HepG2 (cell line): ENCODE data around the gene FOXK2. TPM values are rescaled to one million over a fixed set of nuclear protein-coding genes. Genes with fewer than 3 reads are reported as not detected.

Experiments used
- ATAC-seq: fragments of 200-7000 bp; cut with Tn5 transposase; 3 replicates; pipeline ENCODE4 v1.9.1; 2020; ENCODE audit warnings: mild to moderate bottlenecking, moderate library complexity
- BruUV-seq: library from RNA; stranded (reverse); fragments of 400-500 nt; replicated peaks from 2 replicates; lab custom pipeline; 2021; lab: Mats Ljungman, UMichigan
- CTCF ChIA-PET: fragments of 300-600 bp; formaldehyde crosslinking; extraction: SDS; loops from one replicate; lab custom pipeline; 2021; ENCODE audit warnings: low total read pairs, inconsistent platforms, low intra/inter-chr PET ratio; lab: Yijun Ruan, JAX
- POLR2A ChIA-PET: fragments of 350-600 bp; sonication (Branson Sonifier 250); formaldehyde crosslinking; loops from one replicate; lab custom pipeline; 2020; ENCODE audit warnings: antibody characterized with exemption, inconsistent platforms; lab: Yijun Ruan, JAX
- DNase-seq: peaks from one replicate; pipeline ENCODE4 v3.0.0-alpha.2; 2015; ENCODE audit warnings: low spot score
- FAIRE-seq: peaks from 3 replicates; lab custom pipeline; 2011; peaks lifted over from hg19 to GRCh38; lab: Jason Lieb, UNC
- H2AFZ ChIP-seq: one replicate; pipeline ENCODE4 v1.6.1; 2011; ENCODE audit warnings: low read length, inconsistent platforms
- H3K27ac ChIP-seq: fragments of 300-600 bp; 3 replicates; pipeline ENCODE4 v1.8.0; 2011; ENCODE audit warnings: mixed run types, mild to moderate bottlenecking, mixed read lengths, low read length, inconsistent platforms; ENCODE audit not compliant: insufficient read depth; ENCODE audit errors: extremely low read length
- H3K27me3 ChIP-seq, 2 experiments: fragments of 200-600 bp in 1 of 2; 2 replicates in 1 of 2; 3 replicates in 1 of 2; pipeline versions ENCODE4 v1.6.0 to v1.8.0; 2011; ENCODE audit warnings: low read length in 2 of 2, mild to moderate bottlenecking in 2 of 2, moderate library complexity in 2 of 2, inconsistent platforms in 1 of 2; ENCODE audit not compliant: insufficient read depth in 2 of 2, control insufficient read depth in 1 of 2
- H3K36me3 ChIP-seq, 2 experiments: fragments of 200-600 bp in 1 of 2; replicated peaks in 1 of 2; 2 replicates in 1 of 2; 3 replicates in 1 of 2; pipeline versions ENCODE4 v1.5.1 to v1.8.0; 2011; ENCODE audit warnings: low read length in 2 of 2, inconsistent platforms in 1 of 2; ENCODE audit not compliant: insufficient read depth in 2 of 2, control insufficient read depth in 1 of 2
- H3K4me1 ChIP-seq: 2 replicates; pipeline ENCODE4 v1.5.1; 2012; ENCODE audit warnings: low read length, inconsistent platforms; ENCODE audit not compliant: insufficient read depth
- H3K4me2 ChIP-seq: 2 replicates; pipeline ENCODE4 v1.6.0; 2011; ENCODE audit warnings: low read depth, low read length, inconsistent platforms
- H3K4me3 ChIP-seq, 3 experiments: fragments of 200-600 bp in 1 of 3; sonication (generic), shearing (Covaris generic) in 1 of 3; replicated peaks in 1 of 3; 2 replicates each; pipeline ENCODE4 v1.5.1; 2011 to 2016; ENCODE audit warnings: low read length in 3 of 3, inconsistent platforms in 2 of 3, low read depth in 2 of 3, mild to moderate bottlenecking in 2 of 3, control low read depth in 1 of 3, mixed read lengths in 1 of 3; ENCODE audit not compliant: insufficient read depth in 1 of 3
- H3K79me2 ChIP-seq: one replicate; pipeline ENCODE4 v1.6.1; 2011; ENCODE audit warnings: low read length, inconsistent platforms; ENCODE audit not compliant: insufficient read depth
- H3K9ac ChIP-seq: 2 replicates; pipeline ENCODE4 v1.6.0; 2011; ENCODE audit warnings: mild to moderate bottlenecking, low read depth, low read length, inconsistent platforms; ENCODE audit not compliant: insufficient read depth
- H3K9me3 ChIP-seq: 2 replicates; pipeline ENCODE4 v1.5.1; 2012; ENCODE audit warnings: mild to moderate bottlenecking, low read length
- H4K20me1 ChIP-seq: 2 replicates; pipeline ENCODE4 v1.6.0; 2011; ENCODE audit warnings: inconsistent platforms, mild to moderate bottlenecking, low read length, moderate library complexity; ENCODE audit not compliant: insufficient read depth
- AGO2 ChIP-seq: fragments of 200-400 bp; formaldehyde crosslinking; optimal IDR thresholded peaks from 2 replicates; pipeline ENCODE3; 2017; ENCODE audit warnings: mild to moderate bottlenecking, low read depth, low read length, moderate library complexity
- ATF2 ChIP-seq: sonication (generic); formaldehyde crosslinking; IDR thresholded peaks from 2 replicates; pipeline ENCODE4 v1.4.0; 2020; ENCODE audit warnings: missing genetic modification reagents
- GFI1 ChIP-seq: sonication (generic); formaldehyde crosslinking; IDR thresholded peaks from 2 replicates; pipeline ENCODE4 v1.5.0; 2020; ENCODE audit warnings: missing genetic modification reagents, mild to moderate bottlenecking, borderline replicate concordance
- GPBP1L1 ChIP-seq: sonication (generic); formaldehyde crosslinking; IDR thresholded peaks from 2 replicates; pipeline ENCODE4 v1.5.0; 2020; ENCODE audit warnings: mild to moderate bottlenecking, missing genetic modification reagents
- SCMH1 ChIP-seq: sonication (generic); formaldehyde crosslinking; IDR thresholded peaks from 2 replicates; pipeline ENCODE4 v1.9.0; 2021; ENCODE audit warnings: missing genetic modification reagents, mild to moderate bottlenecking, borderline replicate concordance
- ZNF446 ChIP-seq: sonication (generic); formaldehyde crosslinking; IDR thresholded peaks from 2 replicates; pipeline ENCODE4 v1.5.0; 2020; ENCODE audit warnings: mild to moderate bottlenecking, missing genetic modification reagents
- ZNF672 ChIP-seq: sonication (generic); formaldehyde crosslinking; IDR thresholded peaks from 2 replicates; pipeline ENCODE4 v1.8.1; 2022; ENCODE audit warnings: missing genetic modification reagents
- ZNF775 ChIP-seq: sonication (generic); formaldehyde crosslinking; IDR thresholded peaks from 2 replicates; pipeline ENCODE4 v1.4.0; 2020; ENCODE audit warnings: missing genetic modification reagents, mild to moderate bottlenecking, moderate library complexity, borderline replicate concordance
- ZNF879 ChIP-seq: sonication (generic); formaldehyde crosslinking; IDR thresholded peaks from 2 replicates; pipeline ENCODE4 v1.8.1; 2023; ENCODE audit warnings: missing genetic modification reagents
- WGBS: methylation state at CpG from one replicate; pipeline ENCODE4 v1.1.6; 2017; ENCODE audit warnings: low lambda C conversion rate; 5-methylcytosine and 5-hydroxymethylcytosine counted together
- in situ Hi-C: cut with HindIII; loops from 2 replicates; pipeline ENCODE4 v1.10.0; 2017; ENCODE audit warnings: low pct_unique_long_range_greater_than_20kb; ENCODE audit not compliant: extremely low pct_ligation_motif_present
- intact Hi-C: fragments of 100-400 bp; cut with micrococcal nuclease; formaldehyde crosslinking; loops from one replicate; pipeline ENCODE4 v1.10.0; 2022; ENCODE audit not compliant: unreplicated experiment
- polyA plus RNA-seq, 8 experiments: library from polyadenylated mRNA; depleted of rRNA in 3 of 8; stranded (reverse) in 7 of 8; unstranded in 1 of 8; fragments of >200 nt; fragmentation: Illumina TruSeq in 4 of 8; extraction: Trizol in 4 of 8; gene quantifications; 2 replicates each; pipeline versions ENCODE4 v1.2.1 to v1.2.3, GENCODE V29; 2011 to 2016; ENCODE audit warnings: low read depth in 4 of 8, missing spikeins in 1 of 8, mixed read lengths in 1 of 8; ENCODE audit not compliant: insufficient read depth in 1 of 8
- total RNA-seq, 5 experiments: library from RNA; depleted of rRNA; stranded (reverse); fragments of >200 nt; fragmentation: Illumina TruSeq; extraction: Trizol; gene quantifications; 2 replicates each; pipeline ENCODE4 v1.2.3, GENCODE V29; 2016; ENCODE audit warnings: low read depth in 1 of 5

Gene FOXK2
- total and polyA plus RNA-seq, 2 of the 13 experiments (the other 11 are each of a cell fraction or from before 2014, with no cell fraction given), result 67.1 to 67.2 TPM

GRCh38 chr17:82614095-82614631 is 94.6 kb downstream of the FOXK2 start:
- Histone ChIP-seq H3K27me3 (no peaks in the 10 kb centered on the region), H3K4me3 (no peak overlapping the region), H3K4me2 (no peak overlapping the region), H2AFZ (no peak overlapping the region), H3K9me3 (no peaks in the 10 kb centered on the region), H3K4me1 (no peaks in the 10 kb centered on the region), H4K20me1 (no peaks in the 10 kb centered on the region), H3K9ac (no peak overlapping the region), H3K27ac (no peak overlapping the region), H3K36me3 (peaks cover 28 to 46% of the 10 kb centered on the region in 2 experiments), H3K79me2 (no peaks in the 10 kb centered on the region)
- no TSS peak for BruUV-seq
- in situ Hi-C loops (no loop called here), intact Hi-C loops (no loop called here)
- no peak for TF ChIP-seq GFI1 (CRISPR knock-in tag)
- TF ChIP-seq ZNF446, result no peak
- no peak for TF ChIP-seq ZNF879 (CRISPR knock-in tag)
- no peak for TF ChIP-seq GPBP1L1 (CRISPR knock-in tag)
- TF ChIP-seq AGO2, result peak; percentile 16
- TF ChIP-seq ZNF672 (CRISPR knock-in tag), result no peak
- TF ChIP-seq ZNF775 (CRISPR knock-in tag), result no peak
- TF ChIP-seq ATF2 (CRISPR knock-in tag), result no peak
- no peak for TF ChIP-seq SCMH1 (CRISPR knock-in tag)
- ChIA-PET CTCF (no interaction called here), POLR2A (no interaction called here)
- DNase-seq (no peak), ATAC-seq (0 out of 3 replicates have a peak, but pooled peaks have one; percentile 8), FAIRE-seq (no peak)
- 100% methylated on average over 9 of the region's 22 CpGs for WGBS
